GM21786 (cell line): ENCODE results near the gene LHFPL6.

ENCODE experiments used
- ATAC-seq: cut with Tn5 transposase; IDR thresholded peaks from one replicate; pipeline ENCODE4 v1.9.1; 2021; ENCODE audit not compliant: unreplicated experiment

The LHFPL6 gene

GRCh38 chr13:39481491-39481890 is 121.5 kb downstream of the LHFPL6 start:
- no peak for ATAC-seq

- no peak for ATAC-seq
These were observed 128.4 kb downstream of the LHFPL6 start for GRCh38 chr13:39474600-39474999.

- no peak for ATAC-seq
These were observed 133.3 kb downstream of the LHFPL6 start for GRCh38 chr13:39469676-39470075.

GRCh38 chr13:39468306-39468705 is 134.7 kb downstream of the LHFPL6 start:
- ATAC-seq: no peak

- no peak for ATAC-seq
These were observed 139.4 kb downstream of the LHFPL6 start for GRCh38 chr13:39463611-39464010.

- no peak for ATAC-seq
These were observed 140.1 kb downstream of the LHFPL6 start for GRCh38 chr13:39462906-39463305.

GRCh38 chr13:39462428-39462827 is 140.6 kb downstream of the LHFPL6 start:
- ATAC-seq: no peak

GRCh38 chr13:39461685-39462266 is 141.2 kb downstream of the LHFPL6 start:
- ATAC-seq: no peak

GRCh38 chr13:39457274-39457673 is 145.7 kb downstream of the LHFPL6 start:
- no peak for ATAC-seq

- ATAC-seq: no peak
These were observed 147.3 kb downstream of the LHFPL6 start for GRCh38 chr13:39455521-39456175.

- ATAC-seq: no peak
These were observed 150.2 kb downstream of the LHFPL6 start for GRCh38 chr13:39452834-39453233.

GRCh38 chr13:39452417-39452816 is 150.6 kb downstream of the LHFPL6 start:
- ATAC-seq: no peak

GRCh38 chr13:39451860-39452301 is 151.1 kb downstream of the LHFPL6 start:
- ATAC-seq: no peak

GRCh38 chr13:39451301-39451700 is 151.7 kb downstream of the LHFPL6 start:
- ATAC-seq: no peak

GRCh38 chr13:39450176-39450575 is 152.8 kb downstream of the LHFPL6 start:
- ATAC-seq: no peak

- no peak for ATAC-seq
These were observed 154.2 kb downstream of the LHFPL6 start for GRCh38 chr13:39448834-39449233.

GRCh38 chr13:39446865-39447264 is 156.1 kb downstream of the LHFPL6 start:
- no peak for ATAC-seq

GRCh38 chr13:39444866-39445265 is 158.1 kb downstream of the LHFPL6 start:
- no peak for ATAC-seq

GRCh38 chr13:39433651-39434050 is 169.3 kb downstream of the LHFPL6 start:
- ATAC-seq: no peak

GRCh38 chr13:39432196-39432595 is 170.8 kb downstream of the LHFPL6 start:
- no peak for ATAC-seq

GRCh38 chr13:39422845-39423565 is 180.0 kb downstream of the LHFPL6 start:
- no peak for ATAC-seq

- no peak for ATAC-seq
These were observed 183.1 kb downstream of the LHFPL6 start for GRCh38 chr13:39419876-39420275.
